Fibroblast of lung (primary cell): Measurements from ENCODE around the gene COX18.

Experiments
- CTCF ChIP-seq, 2 donors: IDR thresholded peaks in 1 of 2; conservative IDR thresholded peaks in 1 of 2; 1 replicate in 1 of 2; 2 replicates in 1 of 2; pipeline ENCODE4 v1.5.1; 2011 to 2012; ENCODE audit warnings: low read length in 2 of 2, control low read depth in 1 of 2, inconsistent platforms in 1 of 2, low read depth in 1 of 2, mild to moderate bottlenecking in 1 of 2
- EZH2 ChIP-seq: IDR thresholded peaks from 2 replicates; pipeline ENCODE4 v1.5.1; 2012; ENCODE audit warnings: low read length, control low read depth, mild to moderate bottlenecking; ENCODE audit errors: missing control alignments

DNA sequence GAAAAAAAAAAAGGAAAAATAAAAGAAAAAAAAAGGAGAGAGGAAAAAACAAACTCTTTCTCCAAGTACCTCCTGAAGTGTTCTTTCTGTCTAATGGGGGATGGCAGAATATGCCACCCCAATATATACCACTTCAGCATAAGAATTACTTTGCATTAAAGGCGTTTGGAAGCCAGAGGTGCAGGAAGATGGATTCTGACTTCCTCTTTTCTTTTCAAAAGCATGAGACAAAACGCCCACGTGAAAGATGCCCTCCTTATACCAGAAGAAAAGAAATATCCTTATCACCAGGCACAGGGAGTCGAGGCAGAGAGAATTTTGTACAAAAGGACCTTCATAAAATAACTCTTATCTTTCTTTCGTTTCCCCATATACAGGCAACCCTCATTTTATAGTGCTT lies 40.9 kb downstream of the COX18 start:
- TF ChIP-seq CTCF (conservative IDR thresholded peaks at IDR 0.05 in 1 of 2, IDR thresholded peaks at IDR 0.05 in 1 of 2; ENCODE audit: low read depth in 1 of 2, low read length in 2 of 2) (no peak), EZH2 (no peak)
